Mesenteric fat pad (tissue), 1 donor: ENCODE measurements around the gene HMGN4. TPM values are rescaled to one million over a fixed set of nuclear protein-coding genes. Genes with fewer than 3 reads are reported as not detected.

Source experiments
- DNase-seq: peaks from one replicate; pipeline ENCODE4 v3.0.0-alpha.2; 2020; ENCODE audit warnings: low spot score
- total RNA-seq: library from RNA; stranded (reverse); fragmentation: NEBNext Ultra II Directional; extraction: Animal tissue kit (Norgen Biotek cat#: 25700); gene quantifications from one replicate; pipeline ENCODE4 v1.2.1, GENCODE V29; 2021
- donor health status: DM: yes; HTN: yes; CAD: no.

The HMGN4 gene
- total RNA-seq, 1 donor from 2014 or later, result 52.6 TPM

GRCh38 chr6:26552205-26552604 is 14.0 kb downstream of the HMGN4 start:
- no peak for DNase-seq

- DNase-seq, result no peak
These were observed 14.5 kb downstream of the HMGN4 start for GRCh38 chr6:26552640-26553188.

GRCh38 chr6:26553264-26553634 is 15.1 kb downstream of the HMGN4 start:
- DNase-seq, result no peak

GRCh38 chr6:26553635-26554446 is 15.7 kb downstream of the HMGN4 start:
- no peak for DNase-seq

- DNase-seq, result no peak
These were observed 16.2 kb downstream of the HMGN4 start for GRCh38 chr6:26554447-26554696.

DNA sequence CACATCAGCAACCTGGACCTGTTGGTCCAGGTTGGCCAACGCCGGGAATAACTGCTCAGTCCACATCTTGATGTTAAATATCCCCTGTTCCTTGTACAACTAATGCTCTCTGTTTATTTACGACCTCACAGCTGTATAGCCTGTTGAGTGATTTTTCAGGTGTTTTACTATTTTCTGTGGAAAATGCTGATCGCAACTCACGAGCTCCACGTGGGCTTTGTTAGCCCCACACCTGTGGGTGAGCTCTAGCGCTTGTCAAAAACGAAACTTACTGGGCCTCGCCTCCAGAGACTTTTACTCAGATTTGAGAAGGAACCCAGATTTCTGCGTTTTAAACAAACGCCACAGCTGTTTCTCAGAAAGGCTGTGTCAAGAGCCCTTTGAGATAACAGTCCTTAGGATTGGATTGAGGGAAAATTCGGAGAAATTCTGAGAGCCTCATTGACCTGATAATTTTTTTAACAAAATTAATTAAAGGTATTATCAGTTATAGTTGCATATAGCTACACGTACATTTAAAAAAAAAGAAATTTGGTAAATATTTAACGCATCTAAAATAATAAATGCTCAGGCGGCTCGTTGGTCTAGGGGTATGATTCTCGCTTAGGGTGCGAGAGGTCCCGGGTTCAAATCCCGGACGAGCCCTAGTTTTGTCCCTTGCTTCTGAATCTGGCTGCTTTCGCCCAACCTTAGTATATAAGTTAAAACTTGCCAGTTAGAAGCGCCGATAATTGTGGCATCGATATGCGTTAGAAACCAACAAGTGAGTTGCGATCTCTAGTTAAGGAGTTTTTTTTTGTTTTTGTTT is 16.7 kb downstream of the HMGN4 start:
- no peak for DNase-seq

DNA sequence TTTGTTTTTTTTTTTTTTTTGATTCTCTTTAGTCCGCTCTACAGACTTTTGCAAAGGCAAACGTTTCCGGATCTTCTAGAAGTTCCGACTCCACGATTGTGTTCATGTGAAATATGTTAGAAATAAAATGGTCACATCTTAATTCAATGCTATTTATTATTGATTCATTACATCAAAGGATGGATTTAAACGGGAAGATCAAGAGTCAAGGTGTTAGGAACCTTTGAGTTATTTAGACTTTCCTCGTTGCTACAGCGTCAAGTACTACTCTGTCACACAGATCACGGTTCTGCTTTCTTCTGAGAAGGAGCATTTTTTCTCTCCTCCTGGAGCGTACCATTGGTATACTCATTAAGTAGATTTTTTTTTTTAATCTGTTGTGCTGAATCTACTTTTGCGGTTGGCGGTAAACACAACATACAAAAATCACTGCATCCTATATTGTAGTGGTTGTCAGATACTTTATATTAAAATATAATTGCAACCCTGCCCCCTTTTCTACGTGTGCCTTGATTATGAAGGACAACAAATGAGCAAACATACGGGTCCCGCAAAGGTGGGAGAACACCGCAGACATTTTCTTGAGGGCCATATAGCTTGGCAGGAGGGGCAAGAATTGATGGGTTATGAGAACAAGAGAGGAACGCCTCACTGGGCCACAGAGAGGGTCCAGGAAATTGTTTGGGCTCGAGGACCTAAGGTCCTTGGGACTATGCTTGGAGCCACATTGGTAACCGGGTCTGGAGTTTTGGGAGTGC is 17.5 kb downstream of the HMGN4 start:
- DNase-seq, result no peak

- no peak for DNase-seq
These were observed 18.3 kb downstream of the HMGN4 start for GRCh38 chr6:26556263-26557070.

GRCh38 chr6:26561533-26562466 is 23.6 kb downstream of the HMGN4 start:
- DNase-seq, result no peak

DNA sequence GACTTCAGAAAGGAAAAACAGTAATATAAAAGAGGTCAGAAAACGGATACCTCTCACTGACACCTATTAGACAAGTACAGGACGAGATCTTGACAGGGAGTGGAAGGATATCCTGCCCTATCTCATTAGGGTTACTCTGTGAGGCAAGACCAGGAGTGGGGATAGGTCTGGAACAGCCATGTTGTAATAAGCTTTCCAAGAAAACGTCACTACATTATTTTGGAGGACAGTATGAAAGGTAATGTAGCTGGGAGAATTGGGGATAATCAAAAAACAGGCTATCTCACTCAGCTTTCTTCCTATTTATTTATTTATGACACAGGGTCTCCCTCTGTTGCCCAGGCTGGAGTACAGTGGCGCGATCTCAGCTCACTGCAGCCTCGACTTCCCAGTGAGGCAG is 25.3 kb downstream of the HMGN4 start:
- no peak for DNase-seq

DNA sequence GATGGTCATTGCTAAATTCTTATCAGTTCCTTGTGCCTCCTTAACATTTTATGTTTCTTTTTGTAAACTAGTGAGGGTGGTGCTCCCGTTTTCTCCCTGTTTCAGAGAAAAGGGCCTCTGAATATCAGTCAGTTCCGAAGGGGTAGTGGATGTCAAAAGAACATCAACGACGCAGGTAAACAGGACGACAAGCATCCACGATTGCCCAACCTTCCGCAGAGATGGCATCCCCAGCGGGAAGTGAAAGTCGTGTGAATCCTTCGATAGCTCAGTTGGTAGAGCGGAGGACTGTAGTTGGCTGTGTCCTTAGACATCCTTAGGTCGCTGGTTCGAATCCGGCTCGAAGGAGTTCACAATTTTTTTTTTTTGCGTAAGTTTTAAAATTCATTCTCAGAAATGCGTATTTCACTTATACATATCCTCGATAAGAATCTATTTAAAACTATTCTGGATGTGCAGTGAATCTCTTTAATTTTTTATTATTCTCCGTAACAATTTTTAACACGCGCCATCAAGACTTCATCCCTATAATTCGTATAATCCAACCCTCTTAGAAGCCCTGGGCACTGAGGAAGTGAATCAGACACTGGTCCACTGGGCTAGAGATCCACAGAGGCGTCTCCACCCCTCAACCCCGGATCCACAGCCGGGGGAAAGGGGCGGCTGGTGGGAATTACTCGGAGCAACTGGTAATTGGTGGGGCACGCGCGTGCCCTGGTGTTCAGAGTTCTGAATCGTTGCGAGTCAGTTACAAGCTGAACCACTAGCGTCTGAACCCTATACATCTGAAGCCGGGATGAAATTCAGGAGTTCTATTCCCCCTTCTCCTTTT is 30.7 kb downstream of the HMGN4 start:
- DNase-seq, result peak; percentile 97

DNA sequence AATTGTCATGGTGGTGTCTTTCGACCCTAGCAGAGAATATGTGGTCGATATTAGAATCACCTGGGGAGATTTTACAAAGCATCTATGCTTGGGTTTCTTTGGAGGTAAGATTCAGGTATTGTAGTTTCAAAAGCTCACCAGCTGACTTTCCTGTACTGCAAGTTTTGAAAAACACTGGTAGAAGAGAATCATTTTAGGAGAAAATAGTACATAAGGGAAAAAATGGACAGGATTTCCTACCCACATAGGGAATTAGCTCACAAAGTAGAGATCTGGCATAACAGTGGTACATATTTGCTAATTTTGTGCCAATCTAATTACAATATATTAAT is 31.2 kb downstream of the HMGN4 start:
- DNase-seq, result no peak

DNA sequence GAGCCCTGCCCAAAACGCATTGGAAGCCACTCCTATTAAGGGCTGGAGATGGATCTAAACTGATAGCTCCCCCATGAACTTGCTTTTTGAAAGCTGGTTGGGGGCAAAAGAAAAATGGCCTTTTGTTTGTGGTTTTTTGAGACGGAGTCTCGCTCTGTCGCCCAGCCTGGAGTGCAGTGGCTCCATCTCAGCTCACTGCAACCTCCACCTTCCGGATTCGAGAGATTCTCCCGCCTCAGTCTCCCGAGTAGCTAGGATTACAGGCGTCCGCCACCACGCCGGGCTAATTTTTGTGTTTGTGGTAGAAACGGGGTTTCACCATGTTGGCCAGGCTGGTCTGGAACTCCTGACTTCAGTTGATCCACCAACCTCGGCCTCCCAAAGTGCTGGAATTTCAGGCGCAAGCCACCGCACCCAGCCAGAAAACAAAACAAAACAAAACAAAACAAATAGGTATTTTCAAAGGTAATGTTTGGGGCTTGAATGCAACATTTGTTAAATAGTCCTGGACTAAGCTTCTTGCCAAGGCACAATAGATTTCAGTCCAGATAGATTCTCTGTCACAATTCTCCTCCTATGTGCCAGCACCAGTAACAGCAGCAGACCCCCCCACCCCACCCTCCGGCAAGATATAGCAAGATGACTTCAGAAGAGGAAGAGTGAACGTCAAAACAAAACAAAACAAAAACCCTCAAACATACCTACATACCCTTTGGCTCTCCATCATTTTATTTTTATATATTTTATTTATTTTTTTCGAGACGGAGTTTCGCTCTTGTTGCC is 32.1 kb downstream of the HMGN4 start:
- DNase-seq, result no peak

- DNase-seq, result no peak
These were observed 33.6 kb downstream of the HMGN4 start for GRCh38 chr6:26571592-26572296.

GRCh38 chr6:26575494-26575939 is 37.4 kb downstream of the HMGN4 start:
- DNase-seq, result no peak

DNA sequence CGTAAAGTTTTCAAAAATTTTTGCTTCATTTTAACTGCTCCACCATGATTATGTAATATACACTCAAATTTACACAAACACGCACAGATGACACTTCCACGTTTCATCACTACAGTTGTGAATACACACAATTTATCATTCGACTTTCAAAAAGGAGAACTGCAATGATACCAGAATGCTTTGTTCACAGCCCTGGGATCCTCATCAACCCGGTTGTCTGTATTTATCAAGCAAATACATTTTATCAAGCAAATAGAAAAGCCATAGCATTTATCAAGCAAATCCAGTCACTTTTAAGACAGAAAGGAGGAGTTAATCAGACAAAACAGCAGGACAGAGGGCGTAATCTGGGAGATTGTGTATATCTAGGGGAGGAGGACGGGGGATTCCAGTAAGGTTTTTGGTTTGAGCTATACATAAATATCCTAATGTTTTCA is 38.3 kb downstream of the HMGN4 start:
- no peak for DNase-seq

DNA sequence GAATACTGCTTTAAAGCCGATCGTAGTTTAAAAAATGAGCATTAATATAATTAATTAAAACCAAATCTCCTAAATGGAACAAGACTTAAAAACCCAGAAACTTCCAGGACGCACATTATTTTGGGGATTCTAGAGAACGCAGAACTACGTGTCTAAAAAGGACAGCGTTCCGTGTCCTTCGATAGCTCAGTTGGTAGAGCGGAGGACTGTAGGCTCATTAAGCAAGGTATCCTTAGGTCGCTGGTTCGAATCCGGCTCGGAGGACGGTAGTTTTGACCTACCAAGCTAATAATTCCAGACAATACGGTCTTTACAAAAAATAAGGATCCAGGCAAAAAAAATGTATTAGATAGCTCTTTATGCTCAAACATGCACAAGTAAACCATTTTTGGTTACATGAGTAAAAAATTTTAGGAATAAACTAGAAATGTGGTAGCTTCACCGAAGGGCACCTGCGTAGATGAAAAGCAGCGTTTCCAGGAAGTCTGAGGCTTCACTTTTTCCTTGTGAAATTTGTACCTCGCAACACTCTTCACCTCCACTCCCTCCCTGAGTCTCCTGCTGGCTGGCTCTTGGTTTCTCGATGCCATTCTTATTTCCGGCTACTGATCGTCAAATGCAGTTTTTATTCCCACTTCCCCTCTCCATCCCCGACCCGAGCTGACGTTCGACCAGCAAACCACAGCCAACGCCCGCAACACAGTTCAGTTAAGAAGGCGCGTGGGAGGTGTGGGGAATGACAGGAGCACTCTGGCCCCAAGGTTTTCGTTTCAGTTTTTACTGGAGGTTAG is 39.0 kb downstream of the HMGN4 start:
- DNase-seq, result no peak
